ENCODE data around the gene PCYT2.

The PCYT2 gene

GRCh38 chr17:81923302-81924260, 12.4 kb upstream of the PCYT2 start:
- H3K27ac ChIP-seq, result peak overlapping the region; percentile 95
- no peak for TF ChIP-seq CTCF (IDR thresholded peaks at IDR 0.05)
- H3K36me3 ChIP-seq, result peaks cover 8% of the 10 kb centered on the region
- H3K27me3 ChIP-seq, result peaks cover 8% of the 10 kb centered on the region
- peaks cover 89 to 92% of the 10 kb centered on the region in 2 experiments for H3K4me1 ChIP-seq (ENCODE audit: control insufficient read depth in 1 of 2, insufficient read depth in 1 of 2, low read depth in 1 of 2, low read length in 1 of 2)
- no peaks in the 10 kb centered on the region for H3K9me3 ChIP-seq
- peak overlapping the region; percentile 83 to 88 for H3K4me3 ChIP-seq (ENCODE audit: low read depth in 1 of 2, low read length in 1 of 2)

- H3K4me1 ChIP-seq (ENCODE audit: control insufficient read depth in 1 of 2, insufficient read depth in 1 of 2, low read depth in 1 of 2, low read length in 1 of 2), result peaks cover 86 to 90% of the 10 kb centered on the region in 2 experiments
- no peaks in the 10 kb centered on the region for H3K9me3 ChIP-seq
- H3K27ac ChIP-seq, result peak overlapping the region; percentile 95
- no peaks in the 10 kb centered on the region for H3K27me3 ChIP-seq
- H3K36me3 ChIP-seq, result peaks cover 8% of the 10 kb centered on the region
- H3K4me3 ChIP-seq (ENCODE audit: low read depth in 1 of 2, low read length in 1 of 2), result peak overlapping the region; percentile 83 to 88
- no peak for TF ChIP-seq CTCF (IDR thresholded peaks at IDR 0.05)
Measured at GRCh38 chr17:81922566-81923301, 11.5 kb upstream of the PCYT2 start.

- Histone ChIP-seq H3K27ac (peak overlapping the region; percentile 95), H3K27me3 (no peaks in the 10 kb centered on the region), H3K4me1 (ENCODE audit: control insufficient read depth in 1 of 2, insufficient read depth in 1 of 2, low read depth in 1 of 2, low read length in 1 of 2) (peaks cover 91 to 95% of the 10 kb centered on the region in 2 experiments), H3K4me3 (ENCODE audit: low read depth in 1 of 2, low read length in 1 of 2) (peak overlapping the region; percentile 83 to 88), H3K9me3 (no peaks in the 10 kb centered on the region), H3K36me3 (peaks cover 8% of the 10 kb centered on the region)
- no peak for TF ChIP-seq CTCF (IDR thresholded peaks at IDR 0.05)
Measured at GRCh38 chr17:81921996-81922565, 10.9 kb upstream of the PCYT2 start.

- peak overlapping the region; percentile 45 to 88 for H3K4me3 ChIP-seq (ENCODE audit: low read depth in 1 of 2, low read length in 1 of 2)
- TF ChIP-seq CTCF (IDR thresholded peaks at IDR 0.05), result no peak
- H3K4me1 ChIP-seq (ENCODE audit: control insufficient read depth in 1 of 2, insufficient read depth in 1 of 2, low read depth in 1 of 2, low read length in 1 of 2), result peaks cover 94 to 96% of the 10 kb centered on the region in 2 experiments
- H3K27me3 ChIP-seq, result no peaks in the 10 kb centered on the region
- H3K27ac ChIP-seq, result peak overlapping the region; percentile 95
- peaks cover 14% of the 10 kb centered on the region for H3K36me3 ChIP-seq
- no peaks in the 10 kb centered on the region for H3K9me3 ChIP-seq
Measured at GRCh38 chr17:81921537-81921862, 10.3 kb upstream of the PCYT2 start.

GRCh38 chr17:81920612-81921536, 9.7 kb upstream of the PCYT2 start:
- Histone ChIP-seq H3K4me3 (ENCODE audit: low read depth in 1 of 2, low read length in 1 of 2) (peak overlapping the region; percentile 45 to 88), H3K36me3 (peaks cover 16% of the 10 kb centered on the region), H3K4me1 (ENCODE audit: control insufficient read depth in 1 of 2, insufficient read depth in 1 of 2, low read depth in 1 of 2, low read length in 1 of 2) (peaks cover 94 to 96% of the 10 kb centered on the region in 2 experiments), H3K9me3 (no peaks in the 10 kb centered on the region), H3K27me3 (no peaks in the 10 kb centered on the region), H3K27ac (peak overlapping the region; percentile 95)
- TF ChIP-seq CTCF (IDR thresholded peaks at IDR 0.05), result no peak
